ENCODE data around the gene HSPA1A. TPM values are rescaled to one million over a fixed set of nuclear protein-coding genes. Genes with fewer than 3 reads are reported as not detected.

Gene HSPA1A
- polyA plus RNA-seq (ENCODE audit: insufficient read length in 12 of 12), result 100 to 1,000 TPM in 1 of 12 donors, 10 to 100 TPM in 10, not detected in 1; 47.4 to 110 (median 62.3) TPM
- long read RNA-seq, donor 1, transcript HSPA1A-201 (1 exons, 2,483 nt), result major isoform, 60 of 60 reads
- long read RNA-seq, donor 1, partial matches to known transcripts, result 0 of 60 reads
- long read RNA-seq, donor 1, other reads (novel, unspliced or antisense), result 0 of 60 reads
- long read RNA-seq, donor 2, transcript HSPA1A-201 (1 exons, 2,483 nt), result major isoform, 43 of 43 reads
- long read RNA-seq, donor 2, partial matches to known transcripts, result 0 of 43 reads
- long read RNA-seq, donor 2, other reads (novel, unspliced or antisense), result 0 of 43 reads
- long read RNA-seq, donor 3, transcript HSPA1A-201 (1 exons, 2,483 nt), result major isoform, 27 of 27 reads
- long read RNA-seq, donor 3, partial matches to known transcripts, result 0 of 27 reads
- long read RNA-seq, donor 3, other reads (novel, unspliced or antisense), result 0 of 27 reads
- long read RNA-seq, donor 4, transcript HSPA1A-201 (1 exons, 2,483 nt), result major isoform, 19 of 19 reads
- long read RNA-seq, donor 4, partial matches to known transcripts, result 0 of 19 reads
- long read RNA-seq, donor 4, other reads (novel, unspliced or antisense), result 0 of 19 reads
- long read RNA-seq, donor 5, transcript HSPA1A-201 (1 exons, 2,483 nt), result major isoform, 20 of 20 reads
- long read RNA-seq, donor 5, partial matches to known transcripts, result 0 of 20 reads
- long read RNA-seq, donor 5, other reads (novel, unspliced or antisense), result 0 of 20 reads
- long read RNA-seq, donor 6, transcript HSPA1A-201 (1 exons, 2,483 nt), result major isoform, 18 of 18 reads
- long read RNA-seq, donor 6, partial matches to known transcripts, result 0 of 18 reads
- long read RNA-seq, donor 6, other reads (novel, unspliced or antisense), result 0 of 18 reads
- long read RNA-seq, donor 7, transcript HSPA1A-201 (1 exons, 2,483 nt), result major isoform, 21 of 21 reads
- long read RNA-seq, donor 7, partial matches to known transcripts, result 0 of 21 reads
- long read RNA-seq, donor 7, other reads (novel, unspliced or antisense), result 0 of 21 reads
- long read RNA-seq, donor 8, transcript HSPA1A-201 (1 exons, 2,483 nt), result major isoform, 30 of 30 reads
- long read RNA-seq, donor 8, partial matches to known transcripts, result 0 of 30 reads
- long read RNA-seq, donor 8, other reads (novel, unspliced or antisense), result 0 of 30 reads
- long read RNA-seq, donor 9, transcript HSPA1A-201 (1 exons, 2,483 nt), result major isoform, 19 of 19 reads
- long read RNA-seq, donor 9, partial matches to known transcripts, result 0 of 19 reads
- long read RNA-seq, donor 9, other reads (novel, unspliced or antisense), result 0 of 19 reads
- long read RNA-seq, donor 10, transcript HSPA1A-201 (1 exons, 2,483 nt), result major isoform, 31 of 31 reads
- long read RNA-seq, donor 10, partial matches to known transcripts, result 0 of 31 reads
- long read RNA-seq, donor 10, other reads (novel, unspliced or antisense), result 0 of 31 reads
- long read RNA-seq, donor 11, transcript HSPA1A-201 (1 exons, 2,483 nt), result major isoform, 35 of 35 reads
- long read RNA-seq, donor 11, partial matches to known transcripts, result 0 of 35 reads
- long read RNA-seq, donor 11, other reads (novel, unspliced or antisense), result 0 of 35 reads

DNA sequence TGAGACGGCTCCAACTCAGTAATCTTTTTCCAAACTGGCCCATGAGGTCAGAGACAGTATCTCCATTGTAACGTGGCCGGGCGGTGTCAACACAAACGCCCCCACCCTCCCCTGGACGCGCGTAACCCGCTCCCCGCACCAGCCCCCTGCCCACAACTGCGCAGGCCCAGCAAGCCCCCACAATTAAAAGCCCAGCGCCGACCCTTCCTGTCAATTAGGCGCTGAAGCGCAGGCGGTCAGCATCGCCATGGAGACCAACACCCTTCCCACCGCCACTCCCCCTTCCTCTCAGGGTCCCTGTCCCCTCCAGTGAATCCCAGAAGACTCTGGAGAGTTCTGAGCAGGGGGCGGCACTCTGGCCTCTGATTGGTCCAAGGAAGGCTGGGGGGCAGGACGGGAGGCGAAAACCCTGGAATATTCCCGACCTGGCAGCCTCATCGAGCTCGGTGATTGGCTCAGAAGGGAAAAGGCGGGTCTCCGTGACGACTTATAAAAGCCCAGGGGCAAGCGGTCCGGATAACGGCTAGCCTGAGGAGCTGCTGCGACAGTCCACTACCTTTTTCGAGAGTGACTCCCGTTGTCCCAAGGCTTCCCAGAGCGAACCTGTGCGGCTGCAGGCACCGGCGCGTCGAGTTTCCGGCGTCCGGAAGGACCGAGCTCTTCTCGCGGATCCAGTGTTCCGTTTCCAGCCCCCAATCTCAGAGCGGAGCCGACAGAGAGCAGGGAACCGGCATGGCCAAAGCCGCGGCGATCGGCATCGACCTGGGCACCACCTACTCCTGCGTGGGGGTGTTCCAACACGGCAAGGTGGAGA, at the start of gene HSPA1A, which contains the start of gene HSPA1L:
Gene HSPA1A (plus strand): TSS at position 519 of the 814 bp plus-strand sequence. CDS start 214 bp downstream, at position 733.
Gene HSPA1L (minus strand): TSS at position 259 of the 814 bp plus-strand sequence. CDS start 3,311 bp downstream, outside the sequence.
- peak; percentile 98 for DNase-seq

DNA sequence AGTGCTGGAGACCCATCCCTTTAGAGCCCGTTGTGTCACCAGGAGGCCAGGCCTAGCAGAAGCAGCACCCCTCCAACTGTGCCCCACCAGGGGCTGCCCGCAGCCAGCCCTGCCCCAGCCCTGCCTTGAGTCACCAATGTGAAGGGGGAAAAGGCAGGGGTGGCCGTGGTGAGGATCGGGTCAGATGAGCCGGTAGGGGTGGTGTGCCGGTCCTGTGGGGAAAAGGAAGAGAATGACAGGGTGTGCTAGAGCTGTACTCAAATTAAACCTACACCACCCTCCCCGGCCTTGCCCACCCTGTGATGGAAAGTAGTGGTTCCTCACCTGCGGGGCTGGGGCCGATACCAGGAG, 49.8 kb upstream of the HSPA1A start:
- DNase-seq, result no peak

DNA sequence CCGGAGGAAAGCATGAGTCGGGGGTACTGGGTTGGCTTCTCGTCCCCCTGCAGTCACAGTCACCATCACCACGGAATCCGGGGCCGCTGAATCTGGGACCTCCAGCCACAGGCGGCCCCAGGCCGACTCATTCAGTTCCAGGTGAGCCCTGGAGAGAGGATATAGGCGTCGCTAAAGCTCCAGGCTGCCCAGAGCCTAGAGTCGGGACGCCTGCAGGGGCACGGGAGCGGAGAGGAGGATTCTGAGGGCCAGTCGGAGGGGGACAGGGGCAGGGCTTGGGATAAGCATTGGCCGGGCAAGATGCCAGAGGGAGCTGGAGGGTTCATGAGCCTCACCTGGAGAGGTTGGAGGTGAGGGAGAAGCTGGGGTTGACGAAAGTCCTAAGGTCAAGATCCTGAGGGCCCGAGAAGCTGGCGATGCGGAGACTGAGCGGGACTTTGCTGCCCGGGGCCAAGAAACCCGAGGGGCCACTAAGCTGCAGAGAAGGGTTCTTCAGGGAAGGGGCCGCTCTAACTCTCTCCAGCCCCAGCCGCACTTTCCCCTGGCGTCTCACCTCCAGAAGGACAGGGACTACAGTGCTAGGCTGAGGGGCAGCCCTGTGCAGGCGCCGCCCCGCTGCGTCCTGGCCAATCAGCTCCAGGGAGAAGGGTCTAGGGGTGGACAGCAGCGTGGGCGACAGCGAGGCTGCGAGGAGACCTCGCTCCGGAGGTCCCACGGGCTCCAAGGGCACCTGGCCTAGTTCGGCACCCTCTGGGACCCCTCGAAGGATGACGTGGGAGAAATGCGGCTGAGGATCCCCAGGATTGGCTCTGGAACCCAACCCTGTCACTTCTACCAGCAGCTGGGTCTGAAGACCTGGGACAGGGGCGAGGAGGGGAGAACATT, 49.2 kb upstream of the HSPA1A start:
- DNase-seq, result no peak

DNA sequence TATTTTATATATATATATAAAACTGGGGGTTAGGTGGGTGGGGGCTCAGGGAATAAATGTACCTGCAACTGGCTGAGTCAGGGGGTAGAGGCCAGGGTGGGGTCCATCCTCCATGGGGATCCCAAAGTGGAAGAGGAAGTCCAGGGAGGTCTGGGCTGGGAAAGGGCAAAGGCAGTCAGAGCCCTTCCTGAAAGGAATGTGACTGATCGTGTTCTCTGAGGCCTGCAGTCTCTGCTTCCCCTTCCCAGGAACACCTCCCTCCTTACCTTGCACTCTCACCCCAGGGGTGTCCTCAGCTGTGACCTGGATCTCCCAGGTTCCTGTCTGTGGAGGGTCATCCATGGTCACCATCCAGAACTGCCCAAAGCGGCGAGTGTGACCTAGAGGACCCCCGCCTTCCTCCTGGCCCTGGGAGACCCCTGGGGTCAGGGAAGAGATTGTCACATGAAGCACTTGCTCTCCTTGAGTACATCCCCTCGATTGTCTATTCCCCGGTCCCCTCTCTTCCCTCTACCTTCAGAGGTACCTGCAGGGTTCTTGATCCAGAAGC, 48.2 kb upstream of the HSPA1A start:
- DNase-seq, result no peak

DNA sequence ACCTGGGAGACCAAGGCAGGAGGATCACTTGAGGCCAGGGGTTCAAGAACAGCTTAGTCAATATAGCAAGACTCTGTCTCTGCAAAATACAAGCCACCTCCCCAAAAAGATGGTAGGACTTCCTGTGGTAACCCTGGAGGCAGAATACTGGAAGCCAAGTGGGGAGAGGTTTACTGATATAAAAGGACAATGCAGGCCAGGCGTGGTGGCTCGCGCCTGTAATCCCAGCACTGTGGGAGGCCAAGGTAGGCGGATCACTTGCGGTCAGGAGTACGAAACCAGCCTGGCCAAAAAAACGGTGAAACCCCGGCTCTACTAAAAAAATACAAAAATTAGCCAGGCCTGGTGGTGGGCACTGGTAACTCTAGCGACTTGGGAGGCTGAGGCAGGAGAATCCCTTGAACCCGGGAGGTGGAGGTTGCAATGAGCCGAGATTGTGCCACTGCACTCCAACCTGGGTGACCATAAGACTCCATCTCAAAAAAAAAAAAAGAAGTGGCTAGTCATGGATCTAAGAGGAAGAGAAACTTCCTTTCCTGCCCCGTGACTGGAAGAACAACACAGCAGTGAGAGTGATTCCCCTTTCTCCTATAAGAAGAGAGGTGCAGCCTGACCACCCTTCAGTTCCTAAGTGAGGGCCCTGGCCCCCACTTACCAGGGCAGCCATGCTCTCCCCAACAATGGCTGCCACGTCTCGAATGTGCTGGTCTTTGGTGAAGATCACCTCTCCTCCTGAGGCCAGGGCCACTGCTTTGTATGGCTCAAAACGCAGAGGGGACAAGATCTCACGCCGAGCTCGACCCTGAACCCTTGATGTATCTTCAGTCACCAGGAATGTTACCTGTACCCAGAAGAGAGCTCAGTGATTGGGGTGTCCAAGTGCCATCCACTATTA, 46.7 kb upstream of the HSPA1A start:
- no peak for DNase-seq

DNA sequence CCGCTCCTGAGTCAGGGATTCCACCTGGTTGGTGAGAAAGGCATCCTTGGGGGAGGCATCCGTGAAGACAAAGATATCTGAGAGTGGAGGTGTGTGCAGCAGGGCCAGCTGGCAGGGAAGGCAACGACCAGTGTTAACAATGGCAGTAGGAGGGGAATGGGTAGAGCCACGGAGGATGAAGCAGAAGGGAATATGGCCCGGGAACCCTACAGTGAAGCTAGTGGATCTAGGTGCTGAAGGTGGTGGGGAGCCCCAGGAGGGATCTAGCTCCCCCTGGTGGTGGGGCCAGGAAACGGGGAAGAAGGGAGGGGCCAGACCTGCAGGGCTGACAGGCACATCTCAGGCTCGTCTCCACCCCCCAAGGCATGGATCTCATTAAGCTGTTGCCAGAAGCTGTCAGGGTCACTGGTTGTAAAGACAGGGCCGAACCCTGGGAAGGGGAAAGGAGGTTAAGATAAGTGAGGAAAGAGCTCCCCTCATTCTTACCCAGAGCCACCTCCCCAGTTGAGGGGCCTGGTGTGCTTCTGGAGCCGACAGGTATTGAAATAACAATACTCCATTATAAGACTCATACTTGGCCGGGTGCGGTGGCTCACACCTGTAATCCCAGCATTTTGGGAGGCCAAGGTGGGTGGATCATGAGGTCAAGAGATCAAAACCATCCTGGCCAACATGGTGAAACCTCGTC, 45.5 kb upstream of the HSPA1A start:
- no peak for DNase-seq

DNA sequence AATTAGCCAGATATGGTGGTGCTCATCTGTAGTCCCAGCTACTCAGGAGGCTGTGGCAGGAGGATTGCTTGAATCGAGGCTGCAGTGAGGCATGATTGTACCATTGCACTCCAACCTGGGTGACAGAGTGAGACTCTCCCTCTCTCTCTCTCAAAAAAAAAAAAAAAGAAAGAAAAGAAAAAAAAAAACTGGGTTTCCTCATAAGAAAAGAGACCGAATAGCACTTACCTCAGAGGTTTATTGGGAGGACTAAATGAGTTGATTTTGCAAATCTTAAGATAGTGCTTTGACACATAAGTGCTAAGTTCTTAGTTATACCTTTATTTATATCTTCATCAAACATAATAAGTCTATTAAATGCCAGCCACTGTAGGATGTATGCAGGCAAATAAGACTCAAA, 44.5 kb upstream of the HSPA1A start:
- DNase-seq, result no peak

DNA sequence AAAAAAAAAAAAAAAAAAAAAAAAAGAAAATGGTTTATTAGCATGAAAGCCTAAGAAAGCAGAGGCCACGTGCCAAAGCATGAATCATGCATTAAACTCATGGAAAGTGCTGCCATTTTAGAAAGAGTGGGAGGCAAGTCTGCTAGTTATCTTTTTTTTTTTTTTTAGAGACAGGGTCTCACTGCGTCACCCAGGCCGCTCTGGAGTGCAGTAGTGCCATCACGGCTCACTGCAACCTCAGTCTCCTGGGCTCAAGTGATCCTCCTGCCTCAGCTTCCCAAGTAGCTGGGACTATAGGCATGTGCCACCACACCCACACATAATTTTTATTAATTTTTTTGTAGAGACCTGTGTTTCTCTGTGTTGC, 43.4 kb upstream of the HSPA1A start:
- DNase-seq, result no peak

DNA sequence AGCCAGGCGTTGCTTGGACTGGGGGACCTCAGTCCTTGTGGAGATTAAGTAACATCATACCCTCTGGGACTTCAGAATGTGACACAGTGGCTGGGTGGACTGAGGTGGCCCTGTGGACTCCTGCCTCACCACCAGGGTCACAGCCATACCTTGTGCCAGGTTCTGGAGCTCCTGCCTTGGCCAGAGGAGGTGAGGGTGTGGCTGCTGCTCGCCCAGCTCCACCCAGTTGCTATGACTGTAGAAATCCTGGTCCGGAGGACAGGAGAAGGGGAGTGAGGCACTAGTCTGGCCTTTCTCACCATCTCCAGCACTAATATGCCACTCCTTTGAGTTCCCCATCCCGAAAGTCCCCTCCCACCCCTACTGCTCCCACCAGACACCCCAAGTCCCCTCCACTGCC, 40.2 kb upstream of the HSPA1A start:
- DNase-seq, result no peak

DNA sequence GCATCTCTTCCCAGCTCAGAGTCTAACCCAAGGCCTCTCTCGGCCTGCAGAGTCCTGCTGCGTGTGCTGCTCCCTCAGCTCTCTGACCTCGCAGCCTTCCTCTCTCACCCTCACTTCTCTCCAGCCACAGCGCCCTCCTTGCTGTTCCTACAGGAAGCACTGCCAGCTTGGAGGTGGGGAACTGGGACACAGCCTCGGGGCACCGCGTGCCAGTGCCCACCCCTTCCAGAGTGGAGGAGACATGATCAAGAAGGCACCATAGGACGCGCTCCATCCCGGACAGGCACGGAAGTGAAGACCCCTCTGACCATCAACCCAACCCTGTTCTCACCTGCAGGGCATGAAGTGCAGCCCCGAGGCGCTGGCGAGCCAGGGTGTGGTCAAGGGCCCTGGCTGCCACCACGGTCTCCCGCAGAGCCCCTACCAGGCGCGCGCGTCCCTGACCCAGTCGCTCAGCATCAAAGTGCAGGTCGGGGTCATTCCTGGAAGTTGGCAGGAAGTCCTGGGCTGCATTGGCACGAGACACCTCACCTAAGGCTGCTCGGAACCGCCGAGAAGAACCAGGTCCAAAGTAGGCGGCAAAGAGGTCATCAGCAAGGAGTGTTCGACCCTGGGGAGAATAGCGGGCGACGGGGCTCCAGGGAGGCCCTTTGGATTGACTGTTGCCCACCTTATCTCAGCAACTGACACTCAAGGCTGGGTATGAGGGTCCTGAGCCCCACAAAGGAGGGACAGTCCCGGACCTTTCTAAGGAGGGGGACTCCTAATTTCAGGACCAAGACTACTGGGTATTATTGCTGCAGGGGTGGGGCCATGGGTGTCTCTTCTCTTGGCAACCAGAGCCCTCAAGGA, 39.5 kb upstream of the HSPA1A start:
- no peak for DNase-seq

DNA sequence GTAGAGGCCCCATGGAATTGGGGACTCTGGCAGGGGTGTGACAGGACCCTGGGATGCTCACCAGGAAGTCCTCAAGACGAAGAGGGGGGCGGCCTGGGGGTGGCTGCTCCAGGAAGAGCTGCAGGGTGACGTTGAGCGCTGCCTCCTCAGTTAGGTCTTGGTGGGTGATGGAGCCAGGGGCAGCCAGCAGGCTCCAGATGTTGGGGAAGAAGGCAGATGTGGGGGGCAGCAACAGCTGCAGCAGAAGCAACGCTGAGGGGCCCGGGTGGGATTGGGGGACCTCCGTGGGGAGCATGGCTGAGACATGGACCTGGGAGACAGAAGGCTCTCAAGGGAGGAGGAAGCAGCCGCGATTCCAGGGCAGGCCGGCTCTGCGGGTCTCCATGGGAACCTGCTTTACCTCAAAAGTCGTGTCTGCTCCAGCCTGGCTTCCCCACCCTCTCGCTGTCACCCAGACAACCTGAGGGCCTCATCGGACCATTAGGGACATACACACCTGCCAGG, 38.8 kb upstream of the HSPA1A start:
- no peak for DNase-seq

DNA sequence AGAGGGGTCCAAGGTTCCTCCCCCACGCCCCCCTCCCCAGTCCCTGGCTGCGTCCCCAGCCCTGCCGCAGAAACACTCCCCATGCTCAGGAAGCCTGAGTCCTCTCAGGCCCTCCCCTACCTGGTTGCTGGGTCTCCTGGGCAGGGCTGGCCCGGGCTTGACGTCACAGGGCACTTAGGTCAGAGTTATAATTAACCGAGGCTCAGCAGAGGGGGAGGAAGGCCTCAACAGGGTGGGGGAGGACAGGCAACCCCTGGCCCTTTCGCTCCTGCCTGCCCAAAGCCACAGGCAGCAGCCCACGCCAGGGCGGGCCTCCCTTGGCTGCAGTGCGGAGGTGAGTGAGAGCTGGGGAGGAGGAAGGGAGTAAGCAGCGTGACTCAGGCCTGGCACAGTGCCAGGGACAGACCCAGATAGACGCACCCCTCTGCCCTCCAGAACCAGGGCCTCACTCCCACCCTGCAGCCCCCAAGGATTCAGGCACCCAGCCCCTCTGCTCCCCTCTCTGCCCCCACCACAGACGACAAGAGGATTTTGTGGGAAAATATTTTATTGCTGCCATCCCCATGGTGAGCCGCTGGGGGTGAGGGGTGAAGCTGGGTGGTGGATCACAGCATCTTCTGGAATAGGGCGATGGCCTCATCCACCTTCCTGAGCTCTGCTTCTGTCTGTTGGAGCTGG, 38.2 kb upstream of the HSPA1A start, which contains the start of gene VWA7:
Gene VWA7 (minus strand): TSS at position 340 of the 678 bp plus-strand sequence. CDS start 549 bp downstream, outside the sequence.
- no peak for DNase-seq

DNA sequence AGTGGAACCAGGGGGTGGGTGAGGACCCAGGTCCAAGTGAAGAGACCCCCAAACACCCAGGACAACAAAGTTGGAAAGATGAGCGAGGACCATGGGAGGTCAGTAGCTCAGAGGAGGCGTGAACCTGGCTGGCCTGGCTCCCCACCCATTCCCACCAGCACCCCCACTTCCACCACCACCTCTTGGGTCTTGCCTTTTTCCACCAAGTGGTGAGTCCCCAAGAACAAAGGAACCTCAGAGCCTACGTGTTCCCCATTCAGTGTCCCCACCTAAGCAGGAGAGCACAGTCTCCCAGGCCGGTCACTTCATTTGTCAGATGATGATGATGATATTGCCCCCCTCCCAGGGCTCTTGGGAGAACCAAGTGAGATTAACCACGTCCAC, 37.7 kb upstream of the HSPA1A start:
- DNase-seq, result no peak

DNA sequence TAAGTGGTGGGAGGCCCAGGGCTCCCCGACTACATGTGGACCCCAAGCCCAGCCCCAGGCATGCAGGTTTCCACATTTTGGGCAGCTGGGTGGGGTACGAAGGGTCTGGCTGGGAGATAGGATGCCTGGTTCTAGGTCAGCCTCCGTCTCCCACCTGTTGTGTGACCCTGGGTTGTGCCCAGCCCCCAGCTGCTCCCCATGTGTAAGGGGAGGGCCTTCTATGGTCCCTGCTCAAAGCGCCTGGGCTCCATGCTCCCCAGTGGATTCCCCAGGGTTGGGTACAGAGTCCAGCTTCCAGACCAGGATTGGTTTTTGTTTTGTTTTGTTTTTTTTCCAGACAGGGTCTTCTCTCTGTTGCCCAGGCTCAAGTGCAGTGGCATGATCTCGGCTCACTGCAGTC, 37.1 kb upstream of the HSPA1A start:
- DNase-seq, result no peak
